SJSA1 (cell line): Measurements from ENCODE around the gene ZXDB. TPM values are rescaled to one million over a fixed set of nuclear protein-coding genes. Genes with fewer than 3 reads are reported as not detected.
"Not testable (repeated sequence)": the region's sequence is repeated elsewhere in the genome, so short reads cannot be mapped to it uniquely, and the experiment has no call there.

Source experiments
- DNase-seq, 2 experiments: peaks; one replicate each; pipeline ENCODE4 v3.0.0-alpha.2; 2015 to 2020; ENCODE audit warnings: low spot score in 2 of 2, low read depth in 1 of 2
- H3K27ac ChIP-seq: fragments of 250-450 bp; sonication (Bioruptor Pico); 2 replicates; pipeline ENCODE4 v1.5.1; 2020; ENCODE audit warnings: mild to moderate bottlenecking, moderate library complexity
- H3K27me3 ChIP-seq: fragments of 250-450 bp; sonication (Bioruptor Pico); replicated peaks from 2 replicates; pipeline ENCODE4 v1.5.1; 2020; ENCODE audit warnings: mild to moderate bottlenecking, moderate library complexity
- H3K36me3 ChIP-seq: fragments of 250-450 bp; sonication (Bioruptor Pico); 2 replicates; pipeline ENCODE4 v1.5.1; 2020; ENCODE audit warnings: mild to moderate bottlenecking
- H3K4me1 ChIP-seq: fragments of 250-450 bp; sonication (Bioruptor Pico); replicated peaks from 2 replicates; pipeline ENCODE4 v1.6.1; 2021; ENCODE audit warnings: mild to moderate bottlenecking
- H3K4me3 ChIP-seq: fragments of 250-450 bp; sonication (Bioruptor Pico); 2 replicates; pipeline ENCODE4 v1.5.1; 2020; ENCODE audit warnings: mild to moderate bottlenecking
- H3K9me3 ChIP-seq: fragments of 250-450 bp; sonication (Bioruptor Pico); replicated peaks from 2 replicates; pipeline ENCODE4 v1.5.1; 2020; ENCODE audit warnings: mild to moderate bottlenecking
- total RNA-seq: library from RNA; depleted of rRNA; stranded (reverse); fragments of >200 nt; shearing (Covaris generic); gene quantifications from 2 replicates; pipeline ENCODE4 v1.2.3, GENCODE V29; 2014; rRNA removed

The ZXDB gene
- total RNA-seq, 1 experiment from 2014 or later = 7.7 TPM

DNA sequence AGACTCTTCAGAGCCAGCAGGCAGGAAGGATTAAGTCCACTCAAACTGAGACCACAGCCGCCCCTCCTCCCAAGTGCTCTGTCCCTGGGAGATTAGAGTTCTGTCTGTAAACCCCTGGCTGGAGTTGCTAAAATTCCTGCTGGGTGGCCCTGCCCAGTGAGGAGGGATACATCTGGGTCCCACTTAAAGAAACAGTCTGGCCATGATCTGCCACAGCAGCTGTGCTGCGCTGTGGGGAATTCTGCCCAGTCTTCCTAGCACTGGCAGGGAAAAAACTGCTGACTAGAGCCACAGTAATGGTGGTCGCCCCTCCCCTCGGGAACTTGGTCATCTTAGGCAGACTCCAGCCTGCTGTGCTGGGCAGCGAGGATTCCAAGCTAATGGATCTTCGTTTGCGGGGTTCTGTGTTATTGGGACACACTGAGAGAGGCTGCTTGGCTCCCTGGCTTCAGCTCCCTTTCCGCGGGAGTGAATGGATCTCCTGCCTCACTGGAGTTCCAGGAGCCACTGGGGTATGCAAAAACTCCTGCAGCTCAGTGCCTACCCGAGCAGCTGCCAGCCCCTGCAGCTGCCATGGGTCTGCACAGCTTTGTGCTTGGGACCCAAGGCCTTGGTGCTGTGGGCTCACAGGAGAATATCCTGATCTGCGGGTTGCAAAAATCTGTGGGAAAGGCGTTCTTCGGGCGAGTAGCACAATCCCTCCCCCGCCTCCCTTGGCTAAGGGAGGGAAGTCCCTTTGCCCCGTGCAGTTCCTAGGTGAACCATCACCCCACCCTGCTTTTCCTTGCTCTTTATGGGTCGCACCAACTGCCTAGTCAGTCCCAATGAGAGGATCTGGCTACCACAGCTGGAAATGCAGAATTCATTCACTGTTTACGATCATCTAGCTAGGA, 15.7 kb downstream of the ZXDB start:
- Histone ChIP-seq H3K27me3 (no peaks in the 10 kb centered on the region), H3K27ac (no peak overlapping the region), H3K4me3 (peak overlapping the region; percentile 18), H3K9me3 (no peaks in the 10 kb centered on the region), H3K4me1 (peaks cover 9% of the 10 kb centered on the region; the same call in 1 of the 2 replicates), H3K36me3 (no peaks in the 10 kb centered on the region)
- peak; percentile 15 to 41 for DNase-seq

GRCh38 chrX:57613351-57613750, 21.5 kb downstream of the ZXDB start:
- H3K27ac ChIP-seq, H3K4me3 ChIP-seq, H3K27me3 ChIP-seq, H3K9me3 ChIP-seq, DNase-seq, H3K36me3 ChIP-seq, H3K4me1 ChIP-seq: not testable (repeated sequence)

GRCh38 chrX:57629438-57629837, 37.6 kb downstream of the ZXDB start:
- not testable (repeated sequence) for H3K27me3 ChIP-seq, DNase-seq

DNA sequence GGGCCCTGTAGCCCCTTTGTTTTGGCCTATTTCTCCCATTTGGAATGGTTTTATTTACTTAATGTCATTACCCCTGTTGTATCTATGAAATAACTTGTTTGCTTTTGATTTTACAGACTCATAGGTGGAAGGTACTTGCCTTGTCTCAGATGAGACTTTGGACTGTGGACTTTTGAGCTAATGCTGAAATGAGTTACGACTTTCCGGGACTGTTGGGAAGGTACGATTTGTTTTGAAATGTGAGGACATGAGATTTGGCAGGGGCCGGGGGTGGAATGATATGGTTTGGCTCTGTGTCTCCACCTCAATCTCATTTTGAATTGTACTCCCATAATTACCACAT, 48.8 kb downstream of the ZXDB start:
- Histone ChIP-seq H3K4me1 (no peaks in the 10 kb centered on the region), H3K27me3 (no peaks in the 10 kb centered on the region), H3K9me3 (no peaks in the 10 kb centered on the region), H3K27ac (no peak overlapping the region), H3K36me3 (no peaks in the 10 kb centered on the region), H3K4me3 (no peak overlapping the region)
- no peak for DNase-seq

More at GRCh38 chrX:57629438-57629837, 37.6 kb downstream of the ZXDB start:
- H3K9me3 ChIP-seq, H3K27ac ChIP-seq, H3K4me3 ChIP-seq, H3K4me1 ChIP-seq, H3K36me3 ChIP-seq: not testable (repeated sequence)

- no peaks in the 10 kb centered on the region for H3K9me3 ChIP-seq
- H3K4me1 ChIP-seq = no peaks in the 10 kb centered on the region
- H3K27me3 ChIP-seq = no peaks in the 10 kb centered on the region
- H3K27ac ChIP-seq = no peak overlapping the region
- no peak overlapping the region for H3K4me3 ChIP-seq
- DNase-seq = no peak
- H3K36me3 ChIP-seq = no peaks in the 10 kb centered on the region
Observed at GRCh38 chrX:57641338-57641737, 49.5 kb downstream of the ZXDB start.

- H3K27ac ChIP-seq = no peak overlapping the region
- no peaks in the 10 kb centered on the region for H3K9me3 ChIP-seq
- DNase-seq = no peak
- H3K4me3 ChIP-seq = no peak overlapping the region
- no peaks in the 10 kb centered on the region for H3K36me3 ChIP-seq
- no peaks in the 10 kb centered on the region for H3K27me3 ChIP-seq
- no peaks in the 10 kb centered on the region for H3K4me1 ChIP-seq
Observed at GRCh38 chrX:57643698-57644097, 51.9 kb downstream of the ZXDB start.

- Histone ChIP-seq H3K36me3 (no peaks in the 10 kb centered on the region), H3K9me3 (no peaks in the 10 kb centered on the region), H3K27me3 (no peaks in the 10 kb centered on the region), H3K4me1 (no peaks in the 10 kb centered on the region), H3K27ac (no peak overlapping the region), H3K4me3 (no peak overlapping the region)
- no peak for DNase-seq
Observed at GRCh38 chrX:57647020-57647419, 55.2 kb downstream of the ZXDB start.

Other genes with a start within 250 kb of the ZXDB start
- not detected in 2 replicates for gene NLRP2B, start 88.2 kb downstream of the ZXDB start, total RNA-seq